ENCODE measurements around the gene ABCB1. TPM values are rescaled to one million over a fixed set of nuclear protein-coding genes. Genes with fewer than 3 reads are reported as not detected.

Gene ABCB1
- total and polyA plus RNA-seq, 2 of the 13 experiments (the other 11 are each of a cell fraction or from before 2014, with no cell fraction given): 42.8 to 52.6 TPM

- BruUV-seq (replicated peaks): no TSS peak
- H3K36me3 ChIP-seq (replicated peaks in 1 of 2; ENCODE audit: control insufficient read depth in 1 of 2, insufficient read depth in 2 of 2, low read length in 2 of 2): no peaks in the 10 kb centered on the region
- no peak overlapping the region for H3K9ac ChIP-seq (ENCODE audit: insufficient read depth, low read depth, low read length)
- H3K27ac ChIP-seq (ENCODE audit: extremely low read length, insufficient read depth, low read length): no peak overlapping the region
- no peaks in the 10 kb centered on the region for H4K20me1 ChIP-seq (ENCODE audit: insufficient read depth, low read length)
- ATAC-seq: no peak
- no peaks in the 10 kb centered on the region for H3K27me3 ChIP-seq (ENCODE audit: control insufficient read depth in 1 of 2, insufficient read depth in 2 of 2, low read length in 2 of 2)
- no peak for DNase-seq (ENCODE audit: low spot score)
- ChIA-PET POLR2A (no interaction called here), CTCF (ENCODE audit: low intra/inter-chr PET ratio, low total read pairs) (no interaction called here)
- no peak overlapping the region for H3K4me2 ChIP-seq (ENCODE audit: low read depth, low read length)
- intact Hi-C loops (cut with micrococcal nuclease; ENCODE audit: unreplicated experiment) (loop anchor here (5.0 kb wide), 1 partner anchor 33 kb away; no protein-coding TSS in a partner anchor), in situ Hi-C loops (cut with HindIII; ENCODE audit: extremely low pct_ligation_motif_present, low pct_unique_long_range_greater_than_20kb) (no loop called here)
- no peak for FAIRE-seq
- H3K79me2 ChIP-seq (ENCODE audit: insufficient read depth, low read length): no peaks in the 10 kb centered on the region
- no peak overlapping the region for H2AFZ ChIP-seq (ENCODE audit: low read length)
- H3K4me1 ChIP-seq (ENCODE audit: insufficient read depth, low read length): peaks cover 41% of the 10 kb centered on the region
- H3K4me3 ChIP-seq (replicated peaks in 1 of 3; ENCODE audit: insufficient read depth in 1 of 3, low read depth in 2 of 3, low read length in 3 of 3): no peak overlapping the region
- no peak for TF ChIP-seq IKZF4 (CRISPR knock-in tag; IDR thresholded peaks at IDR 0.05; ENCODE audit: borderline replicate concordance, low read depth, not compliant biosample characterization)
- TF ChIP-seq, protein P1, sequence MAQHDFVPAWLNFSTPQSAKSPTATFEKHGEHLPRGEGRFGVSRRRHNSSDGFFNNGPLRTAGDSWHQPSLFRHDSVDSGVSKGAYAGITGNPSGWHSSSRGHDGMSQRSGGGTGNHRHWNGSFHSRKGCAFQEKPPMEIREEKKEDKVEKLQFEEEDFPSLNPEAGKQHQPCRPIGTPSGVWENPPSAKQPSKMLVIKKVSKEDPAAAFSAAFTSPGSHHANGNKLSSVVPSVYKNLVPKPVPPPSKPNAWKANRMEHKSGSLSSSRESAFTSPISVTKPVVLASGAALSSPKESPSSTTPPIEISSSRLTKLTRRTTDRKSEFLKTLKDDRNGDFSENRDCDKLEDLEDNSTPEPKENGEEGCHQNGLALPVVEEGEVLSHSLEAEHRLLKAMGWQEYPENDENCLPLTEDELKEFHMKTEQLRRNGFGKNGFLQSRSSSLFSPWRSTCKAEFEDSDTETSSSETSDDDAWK (CRISPR knock-in tag; IDR thresholded peaks at IDR 0.05): no peak
- no peak for TF ChIP-seq E2F2 (CRISPR knock-in tag; IDR thresholded peaks at IDR 0.05; ENCODE audit: borderline replicate concordance)
- no peak for TF ChIP-seq ZNF30 (CRISPR knock-in tag; IDR thresholded peaks at IDR 0.05)
- TF ChIP-seq SIN3A (IDR thresholded peaks at IDR 0.05; ENCODE audit: borderline replicate concordance, low read depth, low read length): no peak
- TF ChIP-seq CENPBD1 (CRISPR knock-in tag; IDR thresholded peaks at IDR 0.05; ENCODE audit: borderline replicate concordance, low read depth): no peak
- no peak for TF ChIP-seq ZBTB7B (CRISPR knock-in tag; IDR thresholded peaks at IDR 0.05)
- no peaks in the 10 kb centered on the region for H3K9me3 ChIP-seq (ENCODE audit: low read length)
- 97% methylated on average over 5 of the region's 5 CpGs for WGBS (ENCODE audit: low lambda C conversion rate)
Measured at GRCh38 chr7:87495366-87495765, 105.3 kb downstream of the ABCB1 start.
